Parathyroid adenoma (tissue), 2 donors: Measurements from ENCODE around the gene B3GAT2.

Experiments
- H2AFZ ChIP-seq: fragments of 300-600 bp; sonication (generic); one replicate; pipeline ENCODE4 v1.7.0; 2017; ENCODE audit warnings: antibody characterized with exemption, mild to moderate bottlenecking
- H3K27ac ChIP-seq: fragments of 300-600 bp; sonication (generic); one replicate; pipeline ENCODE4 v1.7.0; 2017
- H3K27me3 ChIP-seq: fragments of 300-600 bp; sonication (generic); one replicate; pipeline ENCODE4 v1.7.0; 2017; ENCODE audit warnings: low read length; ENCODE audit not compliant: control insufficient read depth, insufficient read depth
- H3K36me3 ChIP-seq: fragments of 300-600 bp; sonication (generic); one replicate; pipeline ENCODE4 v1.7.0; 2017; ENCODE audit warnings: low read length; ENCODE audit not compliant: control insufficient read depth, insufficient read depth
- H3K4me1 ChIP-seq: fragments of 300-600 bp; sonication (generic); one replicate; pipeline ENCODE4 v1.7.0; 2017; ENCODE audit warnings: control low read depth
- H3K4me2 ChIP-seq: fragments of 300-600 bp; sonication (generic); one replicate; pipeline ENCODE4 v1.7.0; 2017; ENCODE audit warnings: low read length
- H3K4me3 ChIP-seq: fragments of 300-600 bp; sonication (generic); one replicate; pipeline ENCODE4 v1.7.0; 2017; ENCODE audit warnings: low read depth, low read length
- H3K79me2 ChIP-seq: fragments of 300-600 bp; sonication (generic); one replicate; pipeline ENCODE4 v1.7.0; 2017; ENCODE audit warnings: control low read depth
- H3K9ac ChIP-seq: fragments of 300-600 bp; sonication (generic); one replicate; pipeline ENCODE4 v1.7.0; 2017; ENCODE audit warnings: mild to moderate bottlenecking
- H3K9me3 ChIP-seq: fragments of 300-600 bp; sonication (generic); one replicate; pipeline ENCODE4 v1.7.0; 2017; ENCODE audit warnings: low read length; ENCODE audit not compliant: control insufficient read depth
- TF ChIP-seq, protein P1 (sequence below): fragments of 300-600 bp; sonication (generic); IDR thresholded peaks from one replicate; pipeline ENCODE4 v1.7.0; 2017; ENCODE audit warnings: antibody characterized with exemption, mild to moderate bottlenecking
- donor health status: primary hyperparathyroidism.

B3GAT2 gene

DNA sequence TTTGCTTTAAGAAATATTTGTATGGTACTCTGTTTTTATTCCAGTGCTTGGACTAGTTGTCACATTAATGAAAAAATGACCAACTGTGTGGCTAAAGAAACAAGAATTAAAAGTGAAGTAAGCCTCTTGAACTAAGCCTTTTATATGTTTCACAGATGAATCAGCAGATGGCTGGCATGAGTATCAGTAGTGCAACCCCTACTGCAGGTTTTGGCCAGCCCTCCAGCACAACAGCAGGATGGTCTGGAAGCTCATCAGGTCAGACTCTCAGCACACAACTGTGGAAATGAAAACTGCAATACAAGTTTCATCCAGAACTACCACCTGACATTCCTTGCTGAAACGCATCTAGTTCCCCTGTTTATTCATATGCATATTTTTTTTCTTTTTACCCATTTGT is 96.8 kb downstream of the B3GAT2 start:
- Histone ChIP-seq H3K27ac (no peak overlapping the region), H3K9ac (no peak overlapping the region), H3K4me1 (no peaks in the 10 kb centered on the region), H3K79me2 (no peaks in the 10 kb centered on the region), H3K4me2 (no peak overlapping the region), H3K9me3 (no peaks in the 10 kb centered on the region), H3K27me3 (no peaks in the 10 kb centered on the region), H3K36me3 (no peaks in the 10 kb centered on the region), H2AFZ (no peak overlapping the region), H3K4me3 (no peak overlapping the region)
- TF ChIP-seq, protein P1, sequence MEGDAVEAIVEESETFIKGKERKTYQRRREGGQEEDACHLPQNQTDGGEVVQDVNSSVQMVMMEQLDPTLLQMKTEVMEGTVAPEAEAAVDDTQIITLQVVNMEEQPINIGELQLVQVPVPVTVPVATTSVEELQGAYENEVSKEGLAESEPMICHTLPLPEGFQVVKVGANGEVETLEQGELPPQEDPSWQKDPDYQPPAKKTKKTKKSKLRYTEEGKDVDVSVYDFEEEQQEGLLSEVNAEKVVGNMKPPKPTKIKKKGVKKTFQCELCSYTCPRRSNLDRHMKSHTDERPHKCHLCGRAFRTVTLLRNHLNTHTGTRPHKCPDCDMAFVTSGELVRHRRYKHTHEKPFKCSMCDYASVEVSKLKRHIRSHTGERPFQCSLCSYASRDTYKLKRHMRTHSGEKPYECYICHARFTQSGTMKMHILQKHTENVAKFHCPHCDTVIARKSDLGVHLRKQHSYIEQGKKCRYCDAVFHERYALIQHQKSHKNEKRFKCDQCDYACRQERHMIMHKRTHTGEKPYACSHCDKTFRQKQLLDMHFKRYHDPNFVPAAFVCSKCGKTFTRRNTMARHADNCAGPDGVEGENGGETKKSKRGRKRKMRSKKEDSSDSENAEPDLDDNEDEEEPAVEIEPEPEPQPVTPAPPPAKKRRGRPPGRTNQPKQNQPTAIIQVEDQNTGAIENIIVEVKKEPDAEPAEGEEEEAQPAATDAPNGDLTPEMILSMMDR, result no peak

GRCh38 chr6:70857387-70858077 is 99.3 kb downstream of the B3GAT2 start:
- H3K27me3 ChIP-seq, result no peaks in the 10 kb centered on the region
- TF ChIP-seq, protein P1, result no peak
- no peak overlapping the region for H3K9ac ChIP-seq
- no peak overlapping the region for H3K27ac ChIP-seq
- no peaks in the 10 kb centered on the region for H3K79me2 ChIP-seq
- no peaks in the 10 kb centered on the region for H3K36me3 ChIP-seq
- H2AFZ ChIP-seq, result no peak overlapping the region
- no peaks in the 10 kb centered on the region for H3K4me1 ChIP-seq
- H3K4me2 ChIP-seq, result no peak overlapping the region
- no peaks in the 10 kb centered on the region for H3K9me3 ChIP-seq
- H3K4me3 ChIP-seq, result no peak overlapping the region

DNA sequence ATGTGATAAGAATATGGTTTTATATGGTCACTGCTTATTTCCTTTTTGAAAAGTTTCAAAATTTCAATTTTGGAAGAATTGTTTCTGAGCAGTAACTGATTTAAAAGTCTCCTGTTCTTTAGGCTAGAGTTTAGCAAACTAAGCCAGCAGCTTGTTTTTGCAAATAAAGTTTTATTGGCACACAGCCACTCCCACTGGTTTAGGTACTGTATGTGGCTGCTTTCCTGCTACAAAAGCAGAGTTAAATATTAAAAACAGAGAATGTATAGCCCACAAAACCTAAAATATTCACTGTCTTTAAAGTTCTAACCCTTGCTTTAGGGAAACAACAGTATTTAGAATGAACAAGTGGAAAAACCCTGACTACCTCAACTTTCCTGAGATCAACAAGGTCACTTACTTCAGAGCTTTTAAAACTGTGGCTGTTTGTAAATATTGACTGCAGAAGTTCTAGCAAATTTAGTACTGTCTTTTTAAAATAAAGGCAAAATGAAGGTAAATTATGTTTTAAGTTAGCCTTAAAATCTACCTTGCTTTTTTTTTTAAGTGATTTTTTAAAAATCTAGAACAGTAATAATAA is 104.1 kb downstream of the B3GAT2 start:
- Histone ChIP-seq H3K9me3 (no peaks in the 10 kb centered on the region), H3K36me3 (no peaks in the 10 kb centered on the region), H3K9ac (no peak overlapping the region), H3K4me1 (no peaks in the 10 kb centered on the region), H3K79me2 (no peaks in the 10 kb centered on the region), H3K27ac (no peak overlapping the region), H3K4me2 (no peak overlapping the region), H3K27me3 (no peaks in the 10 kb centered on the region), H2AFZ (no peak overlapping the region), H3K4me3 (no peak overlapping the region)
- TF ChIP-seq, protein P1, result no peak

- TF ChIP-seq, protein P1, result no peak
- H3K4me3 ChIP-seq, result no peak overlapping the region
Measured at GRCh38 chr6:70849348-70850069, 107.4 kb downstream of the B3GAT2 start.

More at GRCh38 chr6:70849348-70850069, 107.4 kb downstream of the B3GAT2 start:
- no peaks in the 10 kb centered on the region for H3K79me2 ChIP-seq
- H3K9me3 ChIP-seq, result no peaks in the 10 kb centered on the region
- no peak overlapping the region for H3K27ac ChIP-seq
- no peaks in the 10 kb centered on the region for H3K27me3 ChIP-seq
- no peaks in the 10 kb centered on the region for H3K36me3 ChIP-seq
- H3K4me2 ChIP-seq, result no peak overlapping the region
- H2AFZ ChIP-seq, result no peak overlapping the region
- H3K4me1 ChIP-seq, result no peaks in the 10 kb centered on the region
- H3K9ac ChIP-seq, result no peak overlapping the region
